HG02885 (cell line): ENCODE results near the gene CYREN.
"Not testable (repeated sequence)": the region's sequence is repeated elsewhere in the genome, so short reads cannot be mapped to it uniquely, and the experiment has no call there.

Source experiments
- ATAC-seq: cut with Tn5 transposase; IDR thresholded peaks from one replicate; pipeline ENCODE4 v1.9.1; 2021; ENCODE audit warnings: mild to moderate bottlenecking; ENCODE audit not compliant: unreplicated experiment, poor library complexity

The CYREN gene

GRCh38 chr7:135160858-135161653 is 9.5 kb downstream of the CYREN start:
- peak; percentile 37 for ATAC-seq

- peak; percentile 40 for ATAC-seq
Measured at GRCh38 chr7:135160098-135160857, 10.2 kb downstream of the CYREN start.

GRCh38 chr7:135159359-135160085 is 11.0 kb downstream of the CYREN start:
- no peak for ATAC-seq

- no peak for ATAC-seq
Measured at GRCh38 chr7:135158874-135159273, 11.6 kb downstream of the CYREN start.

- ATAC-seq = no peak
Measured at GRCh38 chr7:135158141-135158655, 12.3 kb downstream of the CYREN start.

GRCh38 chr7:135156290-135156689 is 14.2 kb downstream of the CYREN start:
- ATAC-seq = no peak

GRCh38 chr7:135154734-135155133 is 15.8 kb downstream of the CYREN start:
- ATAC-seq = no peak

- ATAC-seq = no peak
Measured at GRCh38 chr7:135152442-135152841, 18.1 kb downstream of the CYREN start.

GRCh38 chr7:135151533-135151932 is 19.0 kb downstream of the CYREN start:
- ATAC-seq = no peak

GRCh38 chr7:135151132-135151531 is 19.4 kb downstream of the CYREN start:
- ATAC-seq = no peak

GRCh38 chr7:135150072-135150782 is 20.3 kb downstream of the CYREN start:
- ATAC-seq = no peak

GRCh38 chr7:135147899-135148721 is 22.4 kb downstream of the CYREN start, which contains the start of gene TMEM140:
TMEM140 (plus strand) TSS chr7:135148072; CDS start chr7:135164442, 16,370 bp downstream.
- ATAC-seq = peak; percentile 82

GRCh38 chr7:135147341-135147898 is 23.1 kb downstream of the CYREN start:
- no peak for ATAC-seq

- no peak for ATAC-seq
Measured at GRCh38 chr7:135143885-135144668, 26.4 kb downstream of the CYREN start.

- no peak for ATAC-seq
Measured at GRCh38 chr7:135129579-135129978, 40.9 kb downstream of the CYREN start.

GRCh38 chr7:135128931-135129330 is 41.6 kb downstream of the CYREN start:
- ATAC-seq = no peak

GRCh38 chr7:135124631-135125030 is 45.9 kb downstream of the CYREN start:
- not testable (repeated sequence) for ATAC-seq

- ATAC-seq = no peak
Measured at GRCh38 chr7:135121868-135122267, 48.6 kb downstream of the CYREN start.
